ENCODE data around the gene TLE3. TPM values are rescaled to one million over a fixed set of nuclear protein-coding genes. Genes with fewer than 3 reads are reported as not detected.
A peak's percentile ranks its signal among the peaks of the same experiment; 100 is the strongest.

Gene TLE3
- polyA plus RNA-seq, 1 donor = 21.7 TPM

GRCh38 chr15:70063261-70063925, 34.3 kb downstream of the TLE3 start:
- DNase-seq (ENCODE audit: low read depth) = no peak

GRCh38 chr15:70062321-70062956, 35.3 kb downstream of the TLE3 start:
- DNase-seq (ENCODE audit: low read depth) = peak; percentile 40

- no peak for DNase-seq (ENCODE audit: low read depth)
Measured at GRCh38 chr15:70061696-70062270, 35.9 kb downstream of the TLE3 start.

- no peak for DNase-seq (ENCODE audit: low read depth)
Measured at GRCh38 chr15:70060993-70061305, 36.8 kb downstream of the TLE3 start.

GRCh38 chr15:70060214-70060992, 37.3 kb downstream of the TLE3 start:
- no peak for DNase-seq (ENCODE audit: low read depth)

GRCh38 chr15:70059476-70060213, 38.1 kb downstream of the TLE3 start:
- DNase-seq (ENCODE audit: low read depth) = no peak

GRCh38 chr15:70058642-70059360, 38.9 kb downstream of the TLE3 start:
- no peak for DNase-seq (ENCODE audit: low read depth)

- DNase-seq (ENCODE audit: low read depth) = no peak
Measured at GRCh38 chr15:70057931-70058641, 39.6 kb downstream of the TLE3 start.

GRCh38 chr15:70056091-70056680, 41.5 kb downstream of the TLE3 start:
- DNase-seq (ENCODE audit: low read depth) = no peak

- no peak for DNase-seq (ENCODE audit: low read depth)
Measured at GRCh38 chr15:70055601-70056051, 42.1 kb downstream of the TLE3 start.

GRCh38 chr15:70054884-70055387, 42.8 kb downstream of the TLE3 start:
- no peak for DNase-seq (ENCODE audit: low read depth)

- no peak for DNase-seq (ENCODE audit: low read depth)
Measured at GRCh38 chr15:70054366-70054765, 43.4 kb downstream of the TLE3 start.

GRCh38 chr15:70053716-70054229, 43.9 kb downstream of the TLE3 start:
- no peak for DNase-seq (ENCODE audit: low read depth)

GRCh38 chr15:70053001-70053715, 44.6 kb downstream of the TLE3 start:
- no peak for DNase-seq (ENCODE audit: low read depth)

- DNase-seq (ENCODE audit: low read depth) = no peak
Measured at GRCh38 chr15:70051948-70052633, 45.6 kb downstream of the TLE3 start.

- DNase-seq (ENCODE audit: low read depth) = no peak
Measured at GRCh38 chr15:70050970-70051369, 46.7 kb downstream of the TLE3 start.

GRCh38 chr15:70050441-70050840, 47.3 kb downstream of the TLE3 start:
- DNase-seq (ENCODE audit: low read depth) = no peak

- no peak for DNase-seq (ENCODE audit: low read depth)
Measured at GRCh38 chr15:70049701-70050301, 47.9 kb downstream of the TLE3 start.
